ENCODE results near the gene VPS4B.
"Not testable (repeated sequence)": the region's sequence is repeated elsewhere in the genome, so short reads cannot be mapped to it uniquely, and the experiment has no call there.

The VPS4B gene

GRCh38 chr18:63422087-63422863, at the start of gene VPS4B:
TSS of gene VPS4B (minus strand) at chr18:63422476. CDS start at chr18:63422259, 217 bp downstream.
- DNase-seq: peak; percentile 98 to 99

GRCh38 chr18:63470751-63471150, 48.5 kb upstream of the VPS4B start:
- DNase-seq: no peak

GRCh38 chr18:63468575-63468974, 46.3 kb upstream of the VPS4B start:
- DNase-seq: no peak

GRCh38 chr18:63467699-63468098, 45.4 kb upstream of the VPS4B start:
- no peak for DNase-seq

GRCh38 chr18:63465059-63465458, 42.8 kb upstream of the VPS4B start:
- DNase-seq: no peak

- no peak for DNase-seq
Measured at GRCh38 chr18:63464434-63464833, 42.2 kb upstream of the VPS4B start.

- no peak for DNase-seq
Measured at GRCh38 chr18:63460414-63460813, 38.1 kb upstream of the VPS4B start.

- no peak for DNase-seq
Measured at GRCh38 chr18:63457977-63458376, 35.7 kb upstream of the VPS4B start.

GRCh38 chr18:63454497-63454896, 32.2 kb upstream of the VPS4B start:
- no peak for DNase-seq

GRCh38 chr18:63452751-63453150, 30.5 kb upstream of the VPS4B start:
- not testable (repeated sequence) for DNase-seq

- no peak for DNase-seq
Measured at GRCh38 chr18:63451799-63452660, 29.8 kb upstream of the VPS4B start.

GRCh38 chr18:63449426-63449825, 27.1 kb upstream of the VPS4B start:
- no peak for DNase-seq

- DNase-seq: no peak
Measured at GRCh38 chr18:63447066-63447465, 24.8 kb upstream of the VPS4B start.

GRCh38 chr18:63446266-63446665, 24.0 kb upstream of the VPS4B start:
- no peak for DNase-seq

GRCh38 chr18:63445037-63445436, 22.8 kb upstream of the VPS4B start:
- DNase-seq: no peak

GRCh38 chr18:63444580-63444979, 22.3 kb upstream of the VPS4B start:
- no peak for DNase-seq

- DNase-seq: no peak
Measured at GRCh38 chr18:63443829-63444228, 21.6 kb upstream of the VPS4B start.

GRCh38 chr18:63440881-63441280, 18.6 kb upstream of the VPS4B start:
- no peak for DNase-seq

- no peak for DNase-seq
Measured at GRCh38 chr18:63440219-63440618, 17.9 kb upstream of the VPS4B start.

- peak; percentile 23 to 82 for DNase-seq
Measured at GRCh38 chr18:63439334-63439733, 17.1 kb upstream of the VPS4B start.

- no peak for DNase-seq
Measured at GRCh38 chr18:63438181-63438580, 15.9 kb upstream of the VPS4B start.

GRCh38 chr18:63433334-63433866, 11.1 kb upstream of the VPS4B start:
- DNase-seq: no peak

- DNase-seq: no peak
Measured at GRCh38 chr18:63431180-63431579, 8.9 kb upstream of the VPS4B start.

GRCh38 chr18:63430526-63430925, 8.2 kb upstream of the VPS4B start:
- DNase-seq: no peak
